ENCODE data around the gene TMPO. TPM values are rescaled to one million over a fixed set of nuclear protein-coding genes. Genes with fewer than 3 reads are reported as not detected.
"Not testable (repeated sequence)": the region's sequence is repeated elsewhere in the genome, so short reads cannot be mapped to it uniquely, and the experiment has no call there.

TMPO gene
- total and polyA plus RNA-seq, 2 donors from 2014 or later, result 13.9 to 55.5 TPM

DNA sequence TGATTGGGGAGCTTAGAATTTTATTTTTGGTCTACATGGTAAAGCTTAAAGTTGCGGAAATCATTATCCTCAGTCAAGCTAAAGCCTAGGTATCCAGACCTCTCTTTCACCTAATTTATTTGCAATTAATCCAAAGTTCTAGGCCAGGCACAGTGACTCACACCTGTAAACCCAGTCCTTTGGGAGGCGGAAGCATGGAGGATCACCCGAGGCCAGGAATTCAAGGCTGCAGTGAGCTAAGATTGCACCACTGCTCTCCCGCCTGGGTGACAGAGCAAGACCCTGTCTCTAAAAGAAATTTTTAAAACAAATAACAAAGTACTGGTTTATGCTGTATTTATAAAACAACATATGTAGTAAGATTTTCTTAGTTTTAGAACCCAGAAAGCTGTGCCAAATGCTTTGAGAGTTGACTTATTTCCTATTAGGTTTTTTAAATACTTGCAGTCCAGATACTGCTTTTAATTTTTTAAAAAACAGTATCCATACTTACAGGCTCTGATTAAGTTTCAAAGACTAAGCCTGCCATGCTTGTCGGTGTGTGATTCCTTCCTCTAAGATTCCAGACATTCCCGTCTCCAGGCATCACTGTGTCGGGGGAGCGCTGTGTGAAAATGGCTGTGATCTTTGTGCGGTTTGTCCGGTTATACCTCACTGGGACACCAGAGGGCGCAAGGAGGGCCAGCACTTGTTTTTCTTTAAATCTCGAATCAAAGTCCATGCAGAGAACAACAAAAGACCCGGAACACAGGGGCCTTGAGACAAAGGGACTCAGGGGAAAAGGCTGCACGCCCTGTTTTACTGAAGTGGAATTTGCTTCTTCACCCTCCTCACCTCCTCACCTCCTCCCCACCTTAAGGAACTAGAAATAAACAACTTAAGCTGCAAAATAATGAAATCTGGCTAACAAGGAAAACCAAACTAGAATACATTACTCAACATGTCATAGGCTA lies 24.6 kb upstream of the TMPO start:
- H3K27me3 ChIP-seq (ENCODE audit: control insufficient read depth, insufficient read depth, low read length), result no peaks in the 10 kb centered on the region
- H3K4me1 ChIP-seq (ENCODE audit: control insufficient read depth in 2 of 3, insufficient read depth in 2 of 3, low read depth in 1 of 3, low read length in 3 of 3), result peaks cover 0 to 4% (median 0%) of the 10 kb centered on the region in 3 donors
- FAIRE-seq (peak; percentile 87), DNase-seq (peak; percentile 88 to 98 (median 96))
- intact Hi-C loops (cut with DNase I), result no loop called here
- peak overlapping the region; percentile 9 to 38 (median 27) for H3K9ac ChIP-seq (ENCODE audit: low read length in 3 of 3)
- no peaks in the 10 kb centered on the region for H3K36me3 ChIP-seq (ENCODE audit: control insufficient read depth in 2 of 3, insufficient read depth in 3 of 3, low read length in 3 of 3)
- H3K4me3 ChIP-seq (ENCODE audit: low read length in 3 of 3), result peak overlapping the region in 2 of 3 donors; percentile 19 to 55
- H3K9me3 ChIP-seq (ENCODE audit: control insufficient read depth in 2 of 3, insufficient read depth in 1 of 3, low read length in 3 of 3), result no peaks in the 10 kb centered on the region
- TF ChIP-seq, protein P1, sequence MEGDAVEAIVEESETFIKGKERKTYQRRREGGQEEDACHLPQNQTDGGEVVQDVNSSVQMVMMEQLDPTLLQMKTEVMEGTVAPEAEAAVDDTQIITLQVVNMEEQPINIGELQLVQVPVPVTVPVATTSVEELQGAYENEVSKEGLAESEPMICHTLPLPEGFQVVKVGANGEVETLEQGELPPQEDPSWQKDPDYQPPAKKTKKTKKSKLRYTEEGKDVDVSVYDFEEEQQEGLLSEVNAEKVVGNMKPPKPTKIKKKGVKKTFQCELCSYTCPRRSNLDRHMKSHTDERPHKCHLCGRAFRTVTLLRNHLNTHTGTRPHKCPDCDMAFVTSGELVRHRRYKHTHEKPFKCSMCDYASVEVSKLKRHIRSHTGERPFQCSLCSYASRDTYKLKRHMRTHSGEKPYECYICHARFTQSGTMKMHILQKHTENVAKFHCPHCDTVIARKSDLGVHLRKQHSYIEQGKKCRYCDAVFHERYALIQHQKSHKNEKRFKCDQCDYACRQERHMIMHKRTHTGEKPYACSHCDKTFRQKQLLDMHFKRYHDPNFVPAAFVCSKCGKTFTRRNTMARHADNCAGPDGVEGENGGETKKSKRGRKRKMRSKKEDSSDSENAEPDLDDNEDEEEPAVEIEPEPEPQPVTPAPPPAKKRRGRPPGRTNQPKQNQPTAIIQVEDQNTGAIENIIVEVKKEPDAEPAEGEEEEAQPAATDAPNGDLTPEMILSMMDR (IDR thresholded peaks at IDR 0.05; ENCODE audit: borderline replicate concordance, extremely low read depth, insufficient read depth), result peak; percentile 88
- H3K27ac ChIP-seq (ENCODE audit: low read depth in 2 of 2, low read length in 2 of 2), result peak overlapping the region in 1 of 2 donors; percentile 65

DNA sequence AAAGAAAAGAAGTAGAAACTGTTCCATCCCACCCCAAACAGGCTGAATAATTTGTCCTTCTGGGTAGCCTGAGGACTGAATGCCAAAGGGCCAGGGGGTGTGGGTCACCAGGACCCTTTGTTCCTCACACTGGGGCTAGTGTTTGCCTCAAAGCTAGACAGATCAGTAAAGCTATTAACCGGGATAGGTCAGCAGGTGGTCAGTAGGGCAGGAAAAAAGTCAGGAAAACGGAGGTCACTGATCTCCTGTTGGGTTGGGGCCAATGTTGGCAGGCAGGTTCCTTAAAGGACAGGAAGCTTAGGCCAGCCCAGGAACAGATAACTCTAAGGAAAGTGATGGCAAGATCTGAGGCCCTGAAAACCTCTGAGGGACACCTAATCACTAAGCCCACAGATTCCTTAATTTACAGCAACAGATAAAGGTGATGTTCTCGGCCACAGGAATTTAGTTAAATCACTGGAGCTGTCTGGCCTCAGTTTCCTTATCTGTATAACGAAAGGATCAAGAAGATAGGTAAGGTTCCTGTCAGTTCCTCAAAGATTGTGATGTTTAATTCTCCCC lies 22.7 kb upstream of the TMPO start:
- FAIRE-seq (no peak), DNase-seq (no peak)
- no peak overlapping the region for H3K9ac ChIP-seq (ENCODE audit: low read length in 3 of 3)

DNA sequence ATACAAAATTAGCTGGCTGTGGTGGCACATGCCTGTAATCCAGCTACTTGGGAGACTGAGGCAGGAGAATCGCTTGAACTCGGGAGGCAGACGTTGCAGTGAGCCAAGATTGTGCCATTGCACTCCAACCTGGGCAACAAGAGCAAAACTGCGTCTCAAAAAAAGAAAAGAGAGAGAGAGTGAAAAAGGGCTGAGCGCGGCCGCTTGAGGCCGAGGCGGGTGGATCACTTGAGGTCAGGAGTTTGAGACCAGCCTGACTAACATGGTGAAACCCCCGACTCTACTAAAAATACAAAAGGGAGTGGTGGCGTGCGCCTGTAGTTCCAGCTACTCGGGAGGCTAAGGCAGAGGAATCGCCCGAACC lies 14.1 kb upstream of the TMPO start:
- not testable (repeated sequence) for DNase-seq

More for the DNA sequence above, 22.7 kb upstream of the TMPO start:
- intact Hi-C loops (cut with DNase I), result no loop called here
- H3K27me3 ChIP-seq (ENCODE audit: control insufficient read depth, insufficient read depth, low read length), result no peaks in the 10 kb centered on the region
- H3K4me1 ChIP-seq (ENCODE audit: control insufficient read depth in 2 of 3, insufficient read depth in 2 of 3, low read depth in 1 of 3, low read length in 3 of 3), result peaks cover 0 to 4% (median 0%) of the 10 kb centered on the region in 3 donors
- peak overlapping the region in 1 of 2 donors; percentile 62 for H3K27ac ChIP-seq (ENCODE audit: low read depth in 2 of 2, low read length in 2 of 2)
- H3K9me3 ChIP-seq (ENCODE audit: control insufficient read depth in 2 of 3, insufficient read depth in 1 of 3, low read length in 3 of 3), result no peaks in the 10 kb centered on the region
- no peak overlapping the region for H3K4me3 ChIP-seq (ENCODE audit: low read length in 3 of 3)
- TF ChIP-seq, protein P1 (IDR thresholded peaks at IDR 0.05; ENCODE audit: borderline replicate concordance, extremely low read depth, insufficient read depth), result no peak
- H3K36me3 ChIP-seq (ENCODE audit: control insufficient read depth in 2 of 3, insufficient read depth in 3 of 3, low read length in 3 of 3), result no peaks in the 10 kb centered on the region

DNA sequence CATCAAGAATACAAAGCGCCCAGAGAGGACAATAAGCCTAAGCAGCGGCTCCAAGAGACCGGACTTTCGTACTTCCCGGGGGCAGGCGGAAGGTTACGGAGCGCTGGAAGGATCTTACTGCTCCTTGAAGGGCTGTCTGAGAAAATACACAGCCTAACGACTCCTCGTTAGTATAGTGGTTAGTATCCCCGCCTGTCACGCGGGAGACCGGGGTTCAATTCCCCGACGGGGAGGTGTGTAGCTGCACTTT lies 12.1 kb upstream of the TMPO start:
- Histone ChIP-seq H3K9ac (ENCODE audit: low read length in 3 of 3) (peak overlapping the region; percentile 76 to 86 (median 81)), H3K9me3 (ENCODE audit: control insufficient read depth in 2 of 3, insufficient read depth in 1 of 3, low read length in 3 of 3) (no peaks in the 10 kb centered on the region), H3K27ac (ENCODE audit: low read depth in 2 of 2, low read length in 2 of 2) (peak overlapping the region; percentile 90 to 99), H3K4me1 (ENCODE audit: control insufficient read depth in 2 of 3, insufficient read depth in 2 of 3, low read depth in 1 of 3, low read length in 3 of 3) (peaks cover 0 to 13% (median 6%) of the 10 kb centered on the region in 3 donors), H3K27me3 (ENCODE audit: control insufficient read depth, insufficient read depth, low read length) (no peaks in the 10 kb centered on the region), H3K36me3 (ENCODE audit: control insufficient read depth in 2 of 3, insufficient read depth in 3 of 3, low read length in 3 of 3) (no peaks in the 10 kb centered on the region), H3K4me3 (ENCODE audit: low read length in 3 of 3) (peak overlapping the region; percentile 74 to 99 (median 92))
- DNase-seq, result peak; percentile 95 to 98 (median 97)
- intact Hi-C loops (cut with DNase I), result no loop called here
- TF ChIP-seq, protein P1 (IDR thresholded peaks at IDR 0.05; ENCODE audit: borderline replicate concordance, extremely low read depth, insufficient read depth), result no peak
- FAIRE-seq, result peak; percentile 86

More for the DNA sequence above, 14.1 kb upstream of the TMPO start:
- intact Hi-C loops (cut with DNase I); H3K9me3 ChIP-seq (ENCODE audit: control insufficient read depth in 2 of 3, insufficient read depth in 1 of 3, low read length in 3 of 3); H3K36me3 ChIP-seq (ENCODE audit: control insufficient read depth in 2 of 3, insufficient read depth in 3 of 3, low read length in 3 of 3); FAIRE-seq; H3K4me3 ChIP-seq (ENCODE audit: low read length in 3 of 3); H3K9ac ChIP-seq (ENCODE audit: low read length in 3 of 3); H3K27me3 ChIP-seq (ENCODE audit: control insufficient read depth, insufficient read depth, low read length): not testable (repeated sequence)
- Histone ChIP-seq H3K4me1 (ENCODE audit: control insufficient read depth in 2 of 3, insufficient read depth in 2 of 3, low read depth in 1 of 3, low read length in 3 of 3) (peaks cover 0 to 13% (median 6%) of the 10 kb centered on the region in 3 donors), H3K27ac (ENCODE audit: low read depth in 2 of 2, low read length in 2 of 2) (peak overlapping the region; percentile 53 to 87)
